ENCODE data around the gene CAPN7.

CAPN7 gene

DNA sequence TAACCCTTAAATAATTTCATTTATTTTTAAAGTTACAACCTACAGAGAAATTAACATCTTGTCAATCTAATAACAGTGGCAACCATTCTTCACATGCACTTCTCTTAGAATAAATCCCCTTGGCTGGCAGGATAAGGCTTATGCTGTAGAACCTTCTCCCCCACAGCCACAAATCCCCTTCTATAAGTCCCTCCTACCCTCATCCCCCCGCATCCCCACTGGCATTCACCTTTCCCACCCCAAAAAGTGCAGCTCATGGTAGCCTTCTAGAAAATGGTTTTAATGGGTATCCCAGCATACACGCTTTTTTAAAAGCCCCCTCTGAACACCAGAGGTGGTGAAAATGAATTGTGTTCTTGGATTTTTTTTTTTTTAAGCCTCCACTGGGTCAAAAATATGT is 49.2 kb downstream of the CAPN7 start:
- no peak for DNase-seq

DNA sequence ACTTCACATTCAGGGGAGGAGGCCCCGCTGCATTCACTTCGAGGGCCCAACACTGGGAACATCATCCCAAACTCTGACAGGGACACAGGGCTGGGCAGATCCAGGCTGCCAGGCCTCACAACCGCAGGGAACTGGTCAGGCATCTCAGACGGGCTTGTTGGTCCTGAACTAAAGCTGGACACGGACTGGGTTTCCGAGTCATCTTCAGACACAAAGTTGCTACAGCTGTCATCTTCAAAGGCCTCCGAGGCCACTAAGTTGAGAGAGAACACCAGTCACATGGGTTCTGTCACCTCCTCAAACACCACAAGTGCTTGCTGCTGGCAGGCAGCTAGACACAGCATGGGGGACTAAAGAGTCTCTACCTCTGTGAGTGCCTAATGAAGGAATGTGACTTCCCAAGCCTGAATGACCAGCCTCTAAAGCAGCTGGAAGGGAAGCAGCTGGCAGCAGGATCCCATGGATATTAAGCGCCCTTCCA is 50.9 kb downstream of the CAPN7 start:
- DNase-seq = no peak

DNA sequence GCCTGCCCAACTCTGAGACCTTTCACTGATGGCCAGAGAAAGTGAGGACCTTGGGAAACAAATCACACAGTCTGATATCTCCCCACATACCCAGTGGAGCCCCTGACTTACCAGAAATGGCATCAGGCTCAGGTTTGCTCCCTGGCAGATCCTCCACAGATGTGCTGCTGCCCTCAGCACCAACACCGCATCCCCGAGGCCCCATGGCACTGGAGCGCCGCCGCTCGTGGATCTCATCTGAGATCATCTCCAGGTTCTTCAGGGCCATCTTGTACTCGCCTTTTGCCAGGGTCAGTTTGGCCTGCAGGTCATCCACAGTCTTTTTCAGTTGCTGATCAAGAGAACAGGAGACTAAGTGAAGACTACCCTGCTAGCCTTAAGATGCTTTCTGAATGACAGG is 52.7 kb downstream of the CAPN7 start:
- no peak for DNase-seq

DNA sequence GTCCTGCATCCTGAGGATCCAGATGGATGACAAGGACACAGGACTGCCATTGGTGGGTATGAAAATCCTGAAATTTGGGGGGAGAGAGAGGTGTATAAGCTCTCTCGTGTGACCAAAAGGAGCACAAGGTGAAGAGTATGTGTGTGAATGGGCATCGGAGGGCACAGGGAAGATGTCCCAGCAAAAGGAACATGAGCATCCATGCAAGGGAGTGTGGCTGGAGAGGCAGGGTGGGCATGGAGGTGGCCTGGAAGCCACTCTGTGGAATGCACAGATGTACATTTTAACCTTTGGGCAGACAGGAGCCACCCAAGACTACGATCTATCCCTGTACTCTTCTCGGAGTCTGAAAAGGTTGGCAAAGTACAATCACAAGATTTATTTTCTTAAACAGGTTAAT is 54.5 kb downstream of the CAPN7 start:
- no peak for DNase-seq

DNA sequence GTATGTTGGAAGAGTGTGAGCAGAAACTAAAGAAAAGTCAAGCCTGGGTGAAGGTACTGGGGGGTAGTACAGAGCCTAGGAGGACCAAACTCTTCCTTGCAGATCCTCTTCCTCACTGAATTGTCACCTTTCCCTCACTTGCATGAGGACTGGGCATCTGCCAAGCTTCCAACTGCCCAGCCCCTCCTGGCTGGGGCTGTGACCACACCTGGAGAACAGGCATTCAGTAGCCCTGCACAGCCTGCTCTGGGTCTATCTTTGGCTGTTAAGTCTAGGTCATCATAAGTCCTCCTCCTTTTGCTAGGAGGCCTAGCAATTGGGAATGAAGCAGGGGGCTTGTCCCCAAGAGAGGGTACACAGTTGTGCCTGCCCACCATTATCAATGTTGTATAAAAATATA is 55.2 kb downstream of the CAPN7 start:
- no peak for DNase-seq

DNA sequence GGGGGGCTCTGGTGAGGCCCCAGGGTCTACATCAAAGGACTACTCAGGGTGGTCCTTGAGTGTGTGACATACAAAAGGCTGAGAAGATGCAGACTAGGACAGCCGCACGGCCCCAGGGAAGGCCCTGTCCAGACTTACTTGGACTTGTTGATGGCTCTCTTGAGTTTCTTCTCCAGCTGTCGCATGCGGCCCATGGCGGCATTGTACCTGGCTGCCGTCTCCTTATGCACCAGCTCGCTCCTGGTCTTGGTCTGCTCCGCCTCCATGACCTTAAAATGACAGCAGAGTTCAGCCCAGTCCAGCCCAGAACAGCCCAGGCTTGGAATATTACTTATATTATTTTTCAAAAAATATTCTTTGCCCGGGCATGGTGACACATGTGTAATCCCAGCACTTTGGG is 56.0 kb downstream of the CAPN7 start:
- no peak for DNase-seq

DNA sequence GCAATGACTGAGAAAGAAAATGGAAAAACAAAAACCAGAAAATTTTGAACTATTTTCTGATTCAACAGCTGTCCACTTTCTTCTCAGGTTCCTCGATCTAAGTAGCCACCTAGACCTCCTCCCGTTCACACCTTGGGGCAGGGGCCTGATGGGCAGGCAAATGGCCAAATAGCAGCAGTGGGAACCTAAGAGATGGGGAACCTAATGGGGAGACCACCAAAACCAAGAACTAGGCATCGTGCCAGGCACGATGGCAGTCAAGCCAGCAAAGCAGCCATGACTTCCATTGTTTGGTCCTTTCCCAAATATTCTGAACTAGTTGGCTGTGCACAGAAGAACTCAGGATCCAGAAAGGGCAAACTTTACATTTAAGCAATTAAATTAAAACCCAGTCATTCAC is 57.1 kb downstream of the CAPN7 start:
- no peak for DNase-seq

DNA sequence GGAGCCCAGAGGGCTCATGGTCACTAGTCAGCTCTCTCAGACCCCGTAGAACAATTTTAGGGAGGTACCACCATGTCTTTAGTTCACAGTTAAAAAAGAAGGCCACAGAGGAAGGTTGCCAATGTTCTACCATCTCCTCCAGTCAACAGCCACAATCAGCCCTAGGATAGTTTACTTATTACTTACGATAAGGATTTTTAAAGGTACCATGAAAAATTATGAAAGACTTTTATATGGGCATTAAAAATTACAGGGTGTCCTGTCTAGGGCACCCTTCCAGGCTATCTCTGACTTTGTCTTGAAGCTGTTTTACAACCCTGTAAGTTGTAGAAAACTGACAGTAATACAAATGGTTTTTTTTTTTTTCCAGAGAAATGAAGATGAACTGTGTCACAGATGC is 57.9 kb downstream of the CAPN7 start:
- DNase-seq = no peak

DNA sequence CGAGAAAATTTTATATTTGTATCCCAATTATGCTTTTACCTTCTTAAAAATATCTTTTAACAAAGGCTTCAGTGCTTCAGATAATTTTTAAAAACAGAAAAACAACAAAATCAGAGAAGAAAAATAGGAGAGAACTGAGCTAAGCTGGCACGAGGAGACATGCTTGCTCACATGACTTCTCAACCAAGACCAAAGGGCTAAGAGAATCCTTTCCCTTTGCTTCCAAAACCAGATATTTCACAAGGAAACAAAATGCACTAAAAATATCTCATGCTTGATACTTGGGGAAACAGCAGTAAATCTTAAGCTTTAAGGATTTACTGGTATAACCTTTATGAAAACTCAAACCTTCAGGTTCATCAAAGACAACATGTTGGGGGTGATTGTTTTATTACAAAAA is 58.4 kb downstream of the CAPN7 start:
- no peak for DNase-seq

DNA sequence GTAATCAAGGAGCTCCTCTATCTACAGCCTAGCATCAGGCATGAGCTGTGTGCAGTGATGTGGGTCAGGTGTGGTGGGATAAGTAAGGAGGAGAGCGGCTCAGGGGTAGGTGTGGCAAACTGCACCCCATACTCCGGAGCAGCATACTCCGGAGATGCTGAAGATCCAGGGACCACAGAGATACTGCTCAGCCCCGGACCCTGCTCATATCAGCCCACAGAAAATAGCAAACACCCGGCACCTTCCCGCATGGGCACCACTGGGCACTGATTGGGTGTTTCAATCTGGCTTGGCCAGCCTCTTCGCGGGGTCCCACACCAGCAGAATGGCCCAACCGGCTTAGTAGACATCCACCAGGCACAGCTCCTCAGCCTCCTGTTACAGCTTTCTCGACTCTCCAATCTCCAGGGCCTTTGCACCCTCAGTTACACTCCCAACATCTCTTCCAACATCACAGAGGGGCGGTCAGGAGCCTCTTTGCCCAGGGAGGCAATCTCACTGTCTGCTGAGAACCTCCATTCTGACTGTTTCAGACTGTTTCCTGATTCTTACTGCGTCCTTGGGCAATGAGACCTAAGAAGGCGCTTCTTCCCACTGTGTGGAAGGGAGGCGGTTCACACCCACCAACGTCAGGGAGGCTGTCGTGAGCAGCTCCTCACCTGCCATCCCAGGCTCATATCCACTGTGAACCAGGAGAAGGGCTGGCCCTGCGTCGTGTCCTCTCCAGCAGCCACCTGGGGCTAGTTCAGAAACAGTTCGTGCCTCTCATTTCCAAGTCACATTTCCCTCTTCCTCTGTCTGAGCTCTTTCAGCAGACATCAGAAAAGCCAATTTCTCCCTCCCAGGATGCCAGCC is 59.8 kb downstream of the CAPN7 start:
- no peak for DNase-seq

DNA sequence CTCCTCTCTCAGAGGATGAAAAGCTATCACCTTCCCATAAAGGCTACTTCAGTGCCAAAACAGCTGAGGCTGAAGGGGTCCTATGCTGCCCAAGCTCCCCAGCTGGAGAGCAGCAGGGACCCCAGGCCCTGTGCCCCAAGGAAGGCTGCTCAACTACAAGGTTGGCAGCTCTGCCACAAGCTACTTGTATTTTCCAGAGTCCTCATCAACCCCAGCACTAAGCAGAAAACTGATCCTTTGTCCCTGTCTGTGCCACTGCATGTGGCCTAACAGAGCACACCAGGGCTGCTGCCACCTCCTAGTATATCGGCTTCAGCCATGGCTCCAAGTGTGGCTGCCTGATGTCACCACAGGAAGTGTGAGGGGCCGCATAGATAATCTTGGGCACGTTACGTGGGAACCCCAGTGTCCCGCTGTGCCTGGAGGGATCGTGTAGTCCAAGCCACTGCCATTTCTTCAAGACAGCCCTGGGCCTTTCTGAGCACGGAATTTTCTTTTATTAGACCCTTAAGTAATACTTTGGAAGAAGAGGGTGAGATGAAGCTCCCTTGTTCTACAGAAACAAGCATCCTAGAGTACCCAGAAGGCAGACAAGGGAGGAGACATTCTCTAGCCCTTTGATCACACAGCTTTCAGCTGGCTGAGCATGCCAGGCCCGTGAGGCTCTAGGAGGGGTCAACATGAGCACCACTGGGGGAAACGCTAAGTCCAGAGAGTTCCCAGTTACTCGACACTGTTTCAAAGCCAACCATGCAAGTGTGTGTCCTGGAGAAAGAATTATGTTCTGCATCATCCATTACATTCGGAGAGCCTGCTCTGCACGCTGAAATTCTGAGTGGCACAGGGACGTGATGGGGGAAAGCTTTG is 60.7 kb downstream of the CAPN7 start:
- DNase-seq = no peak

DNA sequence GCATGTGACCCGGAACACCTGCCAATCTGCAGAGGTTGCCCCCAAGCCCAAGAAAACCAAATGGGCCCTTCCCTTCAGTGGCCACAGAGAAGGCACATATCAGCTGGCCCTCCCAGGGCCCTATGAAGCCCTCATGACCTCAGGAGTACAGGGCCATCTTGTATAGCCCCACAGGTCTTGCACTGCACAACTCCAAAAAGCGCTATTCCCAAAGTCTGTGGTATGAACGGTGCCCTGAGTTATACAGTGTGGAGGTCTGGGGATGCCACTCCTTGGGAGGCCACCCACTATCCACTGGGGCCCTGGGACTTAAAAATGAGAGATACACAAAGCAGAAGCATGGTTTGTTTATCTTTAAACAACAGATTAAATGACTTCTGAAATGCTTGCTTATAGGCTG is 61.5 kb downstream of the CAPN7 start:
- no peak for DNase-seq

DNA sequence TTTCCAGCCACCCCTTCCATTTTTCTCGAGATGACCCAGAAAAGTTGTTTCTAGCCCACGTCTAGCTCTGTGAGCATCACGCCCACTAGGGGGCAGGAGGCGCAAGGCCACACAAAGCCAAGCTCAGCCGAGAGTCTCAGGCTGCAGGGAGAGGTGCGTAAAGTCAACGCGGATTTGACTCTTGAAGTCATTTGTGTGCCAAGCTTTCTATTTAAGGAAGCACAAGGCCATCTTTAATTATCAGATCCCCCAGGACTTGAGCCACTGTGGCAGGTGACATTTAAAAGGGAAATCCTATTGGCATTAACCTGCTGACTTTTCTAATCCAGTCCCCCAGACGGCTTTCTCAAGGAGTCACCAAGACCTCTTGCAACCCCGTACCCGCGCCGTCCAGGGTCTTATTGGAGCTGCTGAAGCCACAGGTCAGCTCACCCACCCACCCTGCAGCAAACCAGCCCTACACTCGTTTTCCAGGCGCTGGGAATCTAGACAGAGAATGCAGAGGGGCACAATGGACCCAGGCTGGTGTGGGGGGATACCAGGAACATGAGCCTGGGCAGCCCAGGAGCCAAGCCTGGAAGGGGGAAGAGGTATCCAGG is 62.1 kb downstream of the CAPN7 start:
- DNase-seq = peak; percentile 28 to 73

DNA sequence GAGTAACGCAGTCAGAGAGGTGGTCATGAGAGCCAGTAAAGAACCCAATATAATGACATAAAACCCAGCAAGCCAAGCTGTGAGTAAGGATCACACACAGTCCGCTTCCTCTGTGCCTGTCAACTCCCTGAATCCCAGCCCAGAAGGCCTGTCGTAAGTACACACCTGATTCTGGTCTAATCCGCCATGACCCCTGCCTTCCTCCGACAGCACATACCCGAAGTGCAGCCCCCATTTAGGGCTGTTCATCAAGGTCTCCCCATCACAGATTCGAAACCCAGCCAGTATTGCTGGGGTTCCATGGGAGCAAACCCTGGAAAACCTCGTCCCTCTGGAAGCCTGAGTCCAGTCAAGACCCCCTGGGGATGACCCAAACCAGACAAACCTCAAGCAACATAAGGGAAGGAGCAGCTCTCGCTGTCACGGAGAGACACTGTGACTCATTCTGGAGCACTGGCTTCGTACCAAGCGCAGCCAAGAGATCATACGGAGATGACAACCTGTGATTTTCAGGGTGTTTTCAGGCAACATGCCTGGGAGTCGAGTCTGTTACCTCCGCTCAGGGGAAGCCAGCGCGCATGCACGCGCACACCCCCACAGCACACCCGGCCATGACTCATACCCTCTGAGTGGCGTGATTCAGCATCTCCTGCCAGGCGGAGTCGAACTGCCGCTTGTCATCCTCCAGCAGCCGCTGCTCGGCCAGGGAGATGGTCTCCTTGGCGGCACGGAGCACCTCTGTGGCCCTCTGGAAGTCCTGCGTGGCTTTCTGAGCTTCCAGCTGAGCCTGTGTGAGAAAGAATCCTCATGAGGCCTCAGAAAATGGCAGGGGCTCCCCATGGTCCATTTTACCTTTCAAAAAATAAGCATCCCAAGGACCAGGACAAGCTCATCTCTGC is 63.3 kb downstream of the CAPN7 start:
- DNase-seq = peak; percentile 64 to 98

DNA sequence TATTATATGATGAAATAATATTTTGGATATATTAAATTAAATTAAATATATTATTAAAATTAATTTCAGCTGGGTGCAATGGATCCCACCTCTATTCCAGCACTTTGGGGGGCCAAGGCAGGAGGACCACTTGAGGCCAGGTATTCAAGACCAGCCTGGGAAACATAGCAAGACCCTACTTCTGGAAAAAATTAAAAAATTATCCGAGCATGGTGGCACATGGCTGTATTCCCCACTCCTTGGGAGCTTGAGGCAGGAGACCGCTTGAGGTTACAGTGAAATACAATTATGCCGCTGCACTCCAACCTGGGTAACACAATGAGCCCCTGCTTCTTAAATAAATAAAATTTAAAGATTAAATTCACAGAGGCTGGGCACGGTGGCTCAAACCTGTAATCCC is 65.0 kb downstream of the CAPN7 start:
- no peak for DNase-seq

DNA sequence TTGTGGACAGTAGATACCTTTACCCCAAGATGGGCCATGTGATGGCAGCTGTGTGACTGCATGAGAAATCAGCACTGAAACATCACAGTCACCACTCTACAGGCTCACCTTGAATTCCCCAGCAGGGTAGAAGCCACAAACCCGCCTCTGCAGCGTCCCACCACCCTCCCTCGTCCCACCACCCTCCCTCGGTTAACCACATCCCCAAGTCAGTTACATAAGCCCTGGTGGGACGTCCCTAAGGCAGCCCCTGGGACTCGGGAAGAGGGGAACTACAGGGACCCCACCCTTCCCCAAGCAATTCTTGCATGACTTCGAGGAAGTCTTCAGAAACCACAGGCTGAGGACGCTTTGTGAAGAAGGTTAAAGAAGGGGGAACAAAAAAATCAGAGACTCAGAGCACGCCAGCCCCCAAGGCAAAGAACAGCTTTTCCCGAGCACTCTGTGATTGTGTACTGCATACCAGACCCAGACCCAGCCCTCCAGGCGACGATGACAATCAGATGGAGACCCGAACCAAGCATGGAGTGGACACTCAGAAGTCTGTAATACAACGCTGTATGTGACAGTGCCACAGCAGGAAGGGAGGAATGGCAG is 65.8 kb downstream of the CAPN7 start:
- peak; percentile 37 to 77 for DNase-seq

DNA sequence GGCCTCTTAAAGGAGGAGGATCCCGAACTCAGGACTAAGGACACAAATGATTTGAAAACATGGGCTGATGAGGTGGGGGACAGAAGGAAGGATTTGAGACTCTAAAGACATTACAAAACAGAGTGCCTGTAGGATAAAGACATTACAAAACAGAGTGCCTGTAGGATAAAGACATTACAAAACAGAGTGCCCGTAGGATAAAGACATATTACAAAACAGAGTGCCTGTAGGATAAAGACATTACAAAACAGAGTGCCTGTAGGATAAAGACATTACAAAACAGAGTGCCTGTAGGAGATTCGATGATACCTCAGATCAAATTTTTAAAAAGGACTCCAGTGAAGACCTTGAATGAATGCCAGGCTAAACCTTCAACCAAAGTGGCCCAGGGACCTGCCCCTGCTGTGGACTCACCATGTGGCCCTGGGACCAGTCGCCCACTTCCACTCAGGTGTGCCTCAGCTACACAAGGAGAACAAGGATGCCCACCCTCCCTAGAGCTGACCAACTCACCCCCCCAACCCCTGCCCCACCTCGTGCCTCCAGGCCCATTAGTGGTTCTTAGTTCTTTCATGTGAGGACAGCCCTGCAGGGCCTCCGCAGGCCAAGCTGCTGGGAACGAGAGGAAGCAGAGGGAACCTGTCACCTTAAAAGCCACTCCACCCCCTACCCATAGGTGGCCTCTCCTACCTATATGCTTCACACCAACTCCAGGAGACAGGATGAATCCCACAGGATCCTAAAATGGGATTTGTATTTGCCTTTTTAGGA is 66.6 kb downstream of the CAPN7 start:
- DNase-seq = no peak

DNA sequence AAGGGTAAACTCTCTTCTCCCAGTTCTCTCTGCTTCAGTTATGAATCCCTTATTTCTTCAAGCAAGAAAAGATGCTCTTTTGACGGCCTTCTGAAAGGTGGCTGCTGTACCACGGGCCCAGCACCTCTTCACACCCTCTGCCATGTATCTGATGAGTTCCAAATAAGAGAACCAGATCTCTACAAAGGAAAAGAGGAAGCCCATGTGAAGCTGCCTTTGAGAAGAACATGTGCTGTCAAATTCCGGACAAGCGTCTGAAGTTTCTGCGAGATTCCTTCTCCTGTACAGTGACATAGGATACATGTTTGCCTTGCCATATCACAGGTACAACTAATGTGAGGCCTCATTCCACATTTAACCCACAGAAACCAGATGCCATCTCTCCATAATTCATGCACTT is 67.2 kb downstream of the CAPN7 start:
- peak in 1 of 2 donors; percentile 24 for DNase-seq

DNA sequence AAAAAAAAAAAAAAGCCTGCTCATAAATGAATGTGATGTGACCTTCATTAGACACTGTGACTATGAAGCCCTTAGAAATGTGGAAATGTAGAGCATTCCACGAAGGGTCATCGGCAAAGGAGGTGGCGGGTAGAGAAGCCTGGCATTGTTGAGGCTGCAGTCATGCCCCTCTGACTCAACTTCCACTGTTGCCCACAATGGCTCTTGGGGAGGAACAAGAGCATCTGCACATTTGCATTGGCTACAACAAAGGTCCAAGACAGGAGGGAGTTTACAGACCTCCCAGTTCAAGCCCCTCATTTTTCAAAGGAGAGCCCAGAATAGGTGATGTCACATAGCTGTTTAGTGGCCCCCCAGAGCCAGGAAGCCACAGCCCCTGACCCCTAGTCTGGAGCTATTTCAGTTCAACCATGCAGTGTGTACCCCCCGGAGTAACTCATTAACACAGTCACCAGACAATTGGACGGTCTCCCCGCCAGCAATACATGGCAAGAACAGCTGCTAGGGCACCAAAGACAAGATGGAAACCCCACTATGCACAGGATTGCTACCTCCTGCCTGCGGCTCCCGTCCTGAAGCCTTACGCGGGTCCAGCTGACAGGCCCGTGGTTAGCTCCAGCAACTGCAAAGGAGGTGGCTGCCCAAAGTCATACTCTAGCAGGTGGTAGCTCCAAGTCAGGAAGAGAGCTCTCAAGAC is 70.1 kb downstream of the CAPN7 start:
- DNase-seq = no peak

DNA sequence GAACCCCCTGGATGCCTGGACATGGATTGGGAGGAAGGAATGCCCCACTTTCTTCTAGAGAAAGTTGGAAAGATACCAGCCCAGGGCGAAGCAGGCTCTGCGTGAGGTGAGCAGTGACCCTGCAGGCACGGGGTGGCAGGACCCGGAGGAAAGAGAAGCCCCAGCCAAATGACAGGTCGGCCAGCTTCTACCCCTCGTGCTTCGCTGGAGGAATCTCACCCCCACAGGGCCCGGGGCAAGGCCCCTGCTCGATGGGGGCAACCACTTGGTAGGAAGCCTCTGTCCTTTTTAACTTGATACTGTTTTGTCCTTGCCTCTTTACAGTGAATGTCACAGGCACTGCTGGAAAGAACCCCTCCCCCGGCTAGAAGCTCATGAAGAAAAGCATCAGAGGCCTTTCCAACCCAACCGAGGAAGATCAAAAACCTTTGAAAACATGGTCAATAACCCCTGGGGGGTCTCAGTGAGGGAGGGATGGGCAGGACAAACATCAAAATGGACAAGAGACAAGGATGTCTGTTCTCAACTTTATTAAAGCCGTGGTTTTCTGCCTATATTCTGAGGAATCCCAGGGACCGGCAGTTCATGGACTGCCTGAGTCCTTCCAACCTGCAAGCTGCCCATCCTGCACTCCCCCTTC is 71.9 kb downstream of the CAPN7 start:
- DNase-seq = no peak
